Islet of Langerhans (tissue), 1 donor: Measurements from ENCODE around the gene RIPPLY2.

Experiments used
- FAIRE-seq: peaks from one replicate; lab custom pipeline; 2011; peaks lifted over from hg19 to GRCh38; lab: Jason Lieb, UNC

Gene RIPPLY2

DNA sequence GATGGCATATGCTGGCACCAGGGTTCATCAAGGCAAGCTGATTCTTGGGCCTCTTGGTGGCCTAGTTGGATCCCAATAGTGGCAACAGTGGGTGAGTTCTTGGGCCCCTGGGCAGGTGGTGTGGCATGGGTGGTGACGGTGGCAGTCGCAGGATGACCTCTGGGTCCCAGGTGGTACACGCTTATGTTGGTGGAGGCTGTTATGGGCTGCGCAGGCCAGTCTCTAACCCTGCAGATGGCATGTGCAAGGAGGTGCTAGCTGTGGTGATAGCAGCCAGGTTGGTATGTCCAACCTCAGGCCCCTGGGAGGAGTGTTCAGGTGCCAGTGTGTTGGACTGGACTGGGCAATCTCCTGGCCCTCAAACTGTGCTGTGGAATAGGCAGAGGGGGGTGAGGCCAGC is 52.5 kb downstream of the RIPPLY2 start:
- no peak for FAIRE-seq
